ENCODE results near the gene FBXO11.

GRCh38 chr2:47891369-47892337 is 14.6 kb downstream of the FBXO11 start:
- no peak for TF ChIP-seq EZH2 (optimal IDR thresholded peaks at IDR 0.05; ENCODE audit: low read depth, low read length)
- TF ChIP-seq CTCF (IDR thresholded peaks at IDR 0.05; ENCODE audit: low read length), result no peak
